Tibial artery (tissue), 4 donors: ENCODE data around the gene SRGAP3.

ENCODE experiments used
- DNase-seq, 2 donors: peaks; one replicate each; pipeline ENCODE4 v3.0.0-alpha.2; 2019
- H3K27ac ChIP-seq, 2 donors: fragments of 200-600 bp; sonication (generic) in 1 of 2; 1 replicate in 1 of 2; 2 replicates in 1 of 2; pipeline ENCODE4 v1.5.1; 2018 to 2019; ENCODE audit warnings: mild to moderate bottlenecking in 1 of 2
- H3K27me3 ChIP-seq, 2 donors: fragments of 200-600 bp; sonication (generic) in 1 of 2; one replicate each; pipeline versions ENCODE4 v1.5.1 to v1.6.0; 2016 to 2019
- H3K36me3 ChIP-seq, 3 donors: fragments of 200-600 bp; sonication (generic) in 2 of 3; one replicate each; pipeline ENCODE4 v1.5.1; 2016 to 2019; ENCODE audit warnings: mild to moderate bottlenecking in 2 of 3
- H3K4me1 ChIP-seq, 4 donors: fragments of 200-600 bp; sonication (generic) in 2 of 4; 1 replicate in 3 of 4; 2 replicates in 1 of 4; pipeline ENCODE4 v1.5.1; 2016 to 2019
- H3K4me3 ChIP-seq, 2 donors: fragments of 200-600 bp; sonication (generic) in 1 of 2; 1 replicate in 1 of 2; 2 replicates in 1 of 2; pipeline ENCODE4 v1.5.1; 2018 to 2019; ENCODE audit warnings: mild to moderate bottlenecking in 2 of 2
- H3K9me3 ChIP-seq, 3 donors: fragments of 200-600 bp; sonication (generic) in 1 of 3; one replicate each; pipeline ENCODE4 v1.5.1; 2016 to 2019
- intact Hi-C: fragments of 100-400 bp; cut with DNase I; formaldehyde crosslinking; loops from one replicate; pipeline ENCODE4 v1.15.0; 2023; ENCODE audit warnings: low total_unique reads
- TF ChIP-seq, protein P1 (sequence below), 2 experiments: fragments of 200-600 bp in 1 of 2; fragments of 450-650 bp in 1 of 2; IDR thresholded peaks; one replicate each; pipeline ENCODE4 v1.5.1; 2017 to 2019; ENCODE audit warnings: antibody characterized with exemption in 2 of 2, mild to moderate bottlenecking in 1 of 2, moderate library complexity in 1 of 2

SRGAP3 gene

DNA sequence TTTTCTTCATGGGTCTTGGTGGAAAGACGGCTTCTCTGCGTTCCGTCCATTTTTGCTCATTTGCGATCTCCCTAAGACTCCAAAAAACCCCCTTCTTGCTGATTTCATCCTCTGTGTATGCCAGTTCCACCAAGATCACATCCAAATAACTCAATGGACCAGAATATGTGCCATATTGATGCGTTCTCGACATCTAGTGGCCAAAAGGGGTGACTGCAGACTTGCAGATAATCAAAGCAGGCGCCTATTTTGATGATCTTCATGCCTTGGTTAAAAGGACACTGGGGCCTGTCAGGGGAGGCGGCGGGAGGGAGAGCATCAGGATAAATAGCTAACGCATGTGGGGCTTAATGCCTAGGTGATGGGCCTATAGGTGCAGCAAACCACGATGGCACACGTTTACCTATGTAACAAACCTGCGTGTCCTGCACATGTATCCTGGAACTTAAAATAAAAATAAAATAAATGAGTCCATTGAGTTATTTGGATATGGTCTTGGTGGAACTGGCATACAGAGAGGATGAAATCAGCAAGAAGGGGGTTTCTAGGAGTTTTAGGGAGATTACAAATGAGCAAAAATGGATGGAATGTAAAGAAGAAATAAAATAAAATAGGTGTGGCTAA, 182.0 kb downstream of the SRGAP3 start:
- intact Hi-C loops = loop anchor here (5.0 kb wide), 3 partner anchors 80 to 235 kb away; no protein-coding TSS in a partner anchor
- no peaks in the 10 kb centered on the region for H3K4me1 ChIP-seq
- H3K36me3 ChIP-seq = no peaks in the 10 kb centered on the region
- TF ChIP-seq, protein P1, sequence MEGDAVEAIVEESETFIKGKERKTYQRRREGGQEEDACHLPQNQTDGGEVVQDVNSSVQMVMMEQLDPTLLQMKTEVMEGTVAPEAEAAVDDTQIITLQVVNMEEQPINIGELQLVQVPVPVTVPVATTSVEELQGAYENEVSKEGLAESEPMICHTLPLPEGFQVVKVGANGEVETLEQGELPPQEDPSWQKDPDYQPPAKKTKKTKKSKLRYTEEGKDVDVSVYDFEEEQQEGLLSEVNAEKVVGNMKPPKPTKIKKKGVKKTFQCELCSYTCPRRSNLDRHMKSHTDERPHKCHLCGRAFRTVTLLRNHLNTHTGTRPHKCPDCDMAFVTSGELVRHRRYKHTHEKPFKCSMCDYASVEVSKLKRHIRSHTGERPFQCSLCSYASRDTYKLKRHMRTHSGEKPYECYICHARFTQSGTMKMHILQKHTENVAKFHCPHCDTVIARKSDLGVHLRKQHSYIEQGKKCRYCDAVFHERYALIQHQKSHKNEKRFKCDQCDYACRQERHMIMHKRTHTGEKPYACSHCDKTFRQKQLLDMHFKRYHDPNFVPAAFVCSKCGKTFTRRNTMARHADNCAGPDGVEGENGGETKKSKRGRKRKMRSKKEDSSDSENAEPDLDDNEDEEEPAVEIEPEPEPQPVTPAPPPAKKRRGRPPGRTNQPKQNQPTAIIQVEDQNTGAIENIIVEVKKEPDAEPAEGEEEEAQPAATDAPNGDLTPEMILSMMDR (IDR thresholded peaks at IDR 0.05) = peak; percentile 93 to 94
- H3K27ac ChIP-seq = no peak overlapping the region
- DNase-seq = peak in 1 of 2 donors; percentile 39
- H3K9me3 ChIP-seq = peaks cover 0 to 4% (median 2%) of the 10 kb centered on the region in 3 donors
- H3K27me3 ChIP-seq = peaks cover 0 to 13% of the 10 kb centered on the region in 2 donors
- H3K4me3 ChIP-seq = no peak overlapping the region

DNA sequence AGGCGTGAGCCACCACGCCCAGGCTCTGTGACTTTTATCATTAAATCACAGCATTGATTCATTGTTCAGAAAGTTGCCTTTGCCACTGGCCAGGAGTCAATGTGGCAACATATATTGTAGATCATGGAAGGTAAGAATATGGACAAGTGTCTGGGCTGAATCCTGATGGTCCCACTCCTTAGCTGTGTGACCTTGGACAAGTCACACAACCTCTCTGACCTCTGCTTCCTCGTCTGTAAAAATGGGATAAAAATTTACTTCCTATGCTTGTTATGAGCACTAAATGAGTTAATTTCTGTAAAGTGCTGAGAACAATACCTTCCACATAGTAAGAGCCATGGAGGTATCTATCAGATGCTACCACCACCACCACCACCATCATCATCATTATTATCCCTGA, 182.7 kb downstream of the SRGAP3 start:
- Histone ChIP-seq H3K27me3 (peaks cover 0 to 13% of the 10 kb centered on the region in 2 donors), H3K4me1 (no peaks in the 10 kb centered on the region), H3K36me3 (no peaks in the 10 kb centered on the region), H3K4me3 (no peak overlapping the region), H3K9me3 (peaks cover 0 to 4% (median 2%) of the 10 kb centered on the region in 3 donors), H3K27ac (no peak overlapping the region)
- TF ChIP-seq, protein P1 (IDR thresholded peaks at IDR 0.05) = no peak
- no peak for DNase-seq
- intact Hi-C loops = loop anchor here (5.0 kb wide), 3 partner anchors 79 to 236 kb away; no protein-coding TSS in a partner anchor

DNA sequence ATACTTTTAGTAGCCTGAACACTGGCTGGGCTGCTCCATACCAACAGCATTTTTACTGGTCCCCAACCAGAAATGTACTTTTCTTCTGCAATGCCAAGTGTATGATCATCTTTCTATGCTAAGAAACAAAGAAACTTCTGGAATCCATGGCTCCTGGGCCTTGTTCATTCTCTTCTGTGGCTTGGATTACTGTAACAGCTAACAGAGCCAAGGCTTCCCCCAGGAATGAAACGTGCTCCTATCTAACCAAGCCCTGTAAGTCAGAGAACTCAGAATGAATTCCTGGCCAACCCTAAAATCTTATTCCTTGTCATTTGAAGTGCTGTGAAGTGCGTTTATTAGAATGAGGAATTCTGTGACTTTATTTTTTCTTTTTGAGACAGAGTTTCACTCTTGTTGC, 183.3 kb downstream of the SRGAP3 start:
- Histone ChIP-seq H3K4me1 (no peaks in the 10 kb centered on the region), H3K27ac (no peak overlapping the region), H3K4me3 (no peak overlapping the region), H3K9me3 (peaks cover 0 to 4% (median 2%) of the 10 kb centered on the region in 3 donors), H3K27me3 (peaks cover 0 to 13% of the 10 kb centered on the region in 2 donors), H3K36me3 (no peaks in the 10 kb centered on the region)
- TF ChIP-seq, protein P1 (IDR thresholded peaks at IDR 0.05) = no peak
- DNase-seq = no peak
- intact Hi-C loops = loop anchor here (5.0 kb wide), 3 partner anchors 79 to 236 kb away; no protein-coding TSS in a partner anchor

DNA sequence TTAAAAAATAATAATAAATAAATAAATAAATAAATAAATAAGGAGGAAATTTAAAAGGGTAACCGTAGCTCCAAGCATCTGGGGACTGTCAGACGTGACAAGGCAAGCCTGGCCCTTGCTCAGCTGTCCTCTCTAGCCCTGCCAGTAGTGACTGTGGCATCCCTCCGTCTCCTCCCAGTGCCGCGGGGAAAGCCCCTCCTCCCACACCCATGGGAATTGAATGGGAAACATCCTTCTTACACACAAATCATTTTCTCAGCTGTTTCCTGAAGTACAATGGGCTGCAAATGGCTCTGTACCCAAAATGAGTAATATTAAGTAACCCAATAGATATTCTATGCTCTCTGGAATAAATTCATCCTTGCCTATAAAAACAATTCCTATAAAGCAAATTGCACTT, 184.6 kb downstream of the SRGAP3 start:
- TF ChIP-seq, protein P1 (IDR thresholded peaks at IDR 0.05) = no peak
- no peak for DNase-seq
- peaks cover 0 to 4% (median 2%) of the 10 kb centered on the region in 3 donors for H3K9me3 ChIP-seq
- peaks cover 0 to 13% of the 10 kb centered on the region in 2 donors for H3K27me3 ChIP-seq
- H3K4me1 ChIP-seq = no peaks in the 10 kb centered on the region
- no peaks in the 10 kb centered on the region for H3K36me3 ChIP-seq
- H3K27ac ChIP-seq = no peak overlapping the region
- intact Hi-C loops = loop anchor here (5.0 kb wide), 3 partner anchors 78 to 237 kb away; no protein-coding TSS in a partner anchor
- no peak overlapping the region for H3K4me3 ChIP-seq

DNA sequence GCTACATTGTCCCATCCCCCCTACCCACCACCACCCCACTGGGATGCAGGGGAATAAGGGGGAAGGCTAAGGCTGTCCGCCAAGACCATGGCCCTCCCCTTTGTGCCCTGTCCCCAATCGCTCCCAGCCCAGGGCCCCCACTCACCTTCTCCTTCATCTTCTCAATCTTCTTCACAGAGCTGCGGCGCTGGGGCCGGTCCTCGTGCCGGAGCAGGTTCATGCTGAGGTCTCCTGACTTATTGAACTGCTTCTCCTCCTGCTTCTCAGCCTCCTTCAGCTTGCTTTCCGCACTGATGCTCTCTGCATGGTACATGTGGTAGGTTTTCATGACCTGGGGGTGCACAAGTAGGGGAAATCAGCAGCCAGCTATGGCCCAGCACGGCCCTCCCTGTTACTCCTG, 185.2 kb downstream of the SRGAP3 start:
- H3K27ac ChIP-seq = no peak overlapping the region
- no peak for DNase-seq
- peaks cover 0 to 4% (median 2%) of the 10 kb centered on the region in 3 donors for H3K9me3 ChIP-seq
- peaks cover 0 to under 1% (median 0%) of the 10 kb centered on the region in 3 donors for H3K36me3 ChIP-seq
- intact Hi-C loops = no loop called here
- TF ChIP-seq, protein P1 (IDR thresholded peaks at IDR 0.05) = no peak
- peaks cover 0 to 13% of the 10 kb centered on the region in 2 donors for H3K27me3 ChIP-seq
- H3K4me1 ChIP-seq = no peaks in the 10 kb centered on the region
- no peak overlapping the region for H3K4me3 ChIP-seq
